PC-3 (cell line): Measurements from ENCODE around the gene ZNF350.

Experiments
- CTCF ChIP-seq: fragments of 300-600 bp; sonication (generic); conservative IDR thresholded peaks from 2 replicates; pipeline ENCODE4 v1.5.1; 2017; ENCODE audit warnings: antibody characterized with exemption, low read depth, mild to moderate bottlenecking, low read length
- EZH2 ChIP-seq: fragments of 300-600 bp; sonication (generic); IDR thresholded peaks from one replicate; pipeline ENCODE4 v1.6.1; 2017; ENCODE audit warnings: antibody characterized with exemption, mild to moderate bottlenecking, low read length; ENCODE audit not compliant: unreplicated experiment
- EZH2phosphoT487 ChIP-seq: fragments of 300-600 bp; sonication (generic); IDR thresholded peaks from 2 replicates; pipeline ENCODE4 v1.6.1; 2018; ENCODE audit warnings: mild to moderate bottlenecking, antibody characterized with exemption, low read length, borderline replicate concordance

- TF ChIP-seq CTCF (no peak), EZH2 (no peak), EZH2phosphoT487 (no peak)
Observed at GRCh38 chr19:51993422-51993821, 6.8 kb upstream of the ZNF350 start.
